Measurements from ENCODE around the gene SLC5A2.
"Not testable (repeated sequence)": the region's sequence is repeated elsewhere in the genome, so short reads cannot be mapped to it uniquely, and the experiment has no call there.

DNA sequence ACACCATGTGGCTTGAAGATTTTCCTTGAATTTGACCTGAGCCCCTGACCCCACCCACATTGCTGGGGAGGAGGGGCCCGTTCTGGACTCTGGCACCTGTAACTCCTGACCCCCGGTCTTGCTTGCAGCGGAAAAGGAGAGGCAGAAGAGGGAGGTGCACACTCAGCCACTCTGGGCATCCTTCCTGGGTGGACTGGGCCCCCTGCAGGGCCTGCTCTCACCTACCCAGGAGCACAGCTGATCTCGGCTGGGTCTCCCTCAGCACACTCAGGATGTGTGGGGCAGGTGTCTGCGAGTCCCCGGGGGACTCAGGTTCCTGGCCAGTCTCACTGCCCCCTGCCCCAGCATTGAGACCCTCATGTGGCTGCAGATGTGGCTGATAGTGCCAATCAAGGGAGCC is 40.8 kb downstream of the SLC5A2 start:
- TF ChIP-seq, protein P1, sequence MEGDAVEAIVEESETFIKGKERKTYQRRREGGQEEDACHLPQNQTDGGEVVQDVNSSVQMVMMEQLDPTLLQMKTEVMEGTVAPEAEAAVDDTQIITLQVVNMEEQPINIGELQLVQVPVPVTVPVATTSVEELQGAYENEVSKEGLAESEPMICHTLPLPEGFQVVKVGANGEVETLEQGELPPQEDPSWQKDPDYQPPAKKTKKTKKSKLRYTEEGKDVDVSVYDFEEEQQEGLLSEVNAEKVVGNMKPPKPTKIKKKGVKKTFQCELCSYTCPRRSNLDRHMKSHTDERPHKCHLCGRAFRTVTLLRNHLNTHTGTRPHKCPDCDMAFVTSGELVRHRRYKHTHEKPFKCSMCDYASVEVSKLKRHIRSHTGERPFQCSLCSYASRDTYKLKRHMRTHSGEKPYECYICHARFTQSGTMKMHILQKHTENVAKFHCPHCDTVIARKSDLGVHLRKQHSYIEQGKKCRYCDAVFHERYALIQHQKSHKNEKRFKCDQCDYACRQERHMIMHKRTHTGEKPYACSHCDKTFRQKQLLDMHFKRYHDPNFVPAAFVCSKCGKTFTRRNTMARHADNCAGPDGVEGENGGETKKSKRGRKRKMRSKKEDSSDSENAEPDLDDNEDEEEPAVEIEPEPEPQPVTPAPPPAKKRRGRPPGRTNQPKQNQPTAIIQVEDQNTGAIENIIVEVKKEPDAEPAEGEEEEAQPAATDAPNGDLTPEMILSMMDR (IDR thresholded peaks at IDR 0.05), result not testable (repeated sequence)
- TF ChIP-seq POLR2AphosphoS5, POLR2A, EP300 (IDR thresholded peaks at IDR 0.05): not testable (repeated sequence)

All from gastroesophageal sphincter (tissue), 3 donors.